Activated T-cell treated with anti-CD3 and anti-CD28 coated beads, Interleukin-2, amount 50 U/mL, for 24 hours (primary cell): Measurements from ENCODE around the gene HERC2.
"Not testable (repeated sequence)": the region's sequence is repeated elsewhere in the genome, so short reads cannot be mapped to it uniquely, and the experiment has no call there.

Experiments used
- DNase-seq: peaks from one replicate; pipeline ENCODE4 v3.0.0-alpha.2; 2020
- H3K27ac Mint-ChIP-seq: 2 replicates; pipeline ENCODE4 v1.8.0; 2020; ENCODE audit warnings: mild to moderate bottlenecking, mixed read lengths
- H3K27me3 Mint-ChIP-seq: 2 replicates; pipeline ENCODE4 v1.8.0; 2020; ENCODE audit warnings: mixed read lengths
- H3K36me3 Mint-ChIP-seq: 2 replicates; pipeline ENCODE4 v1.8.0; 2020; ENCODE audit warnings: low read depth, mixed read lengths
- H3K4me1 Mint-ChIP-seq: 2 replicates; pipeline ENCODE4 v1.8.0; 2020; ENCODE audit warnings: low read depth, mixed read lengths
- H3K4me3 Mint-ChIP-seq: 2 replicates; pipeline ENCODE4 v1.8.0; 2020; ENCODE audit warnings: mild to moderate bottlenecking, moderate library complexity, mixed read lengths
- H3K9me3 Mint-ChIP-seq: 2 replicates; pipeline ENCODE4 v1.8.0; 2020; ENCODE audit warnings: mixed read lengths

The HERC2 gene

GRCh38 chr15:28128031-28128430 is 193.9 kb downstream of the HERC2 start:
- H3K4me3 Mint-ChIP-seq: no peak overlapping the region
- DNase-seq: no peak
- peaks cover 79% of the 10 kb centered on the region for H3K36me3 Mint-ChIP-seq
- H3K4me1 Mint-ChIP-seq: peaks cover 5% of the 10 kb centered on the region
- H3K27me3 Mint-ChIP-seq: no peaks in the 10 kb centered on the region
- H3K27ac Mint-ChIP-seq: no peak overlapping the region
- no peaks in the 10 kb centered on the region for H3K9me3 Mint-ChIP-seq

- Mint-ChIP-seq H3K9me3 (no peaks in the 10 kb centered on the region), H3K36me3 (peaks cover 78% of the 10 kb centered on the region), H3K27me3 (no peaks in the 10 kb centered on the region), H3K27ac (no peak overlapping the region), H3K4me1 (peaks cover 2% of the 10 kb centered on the region), H3K4me3 (no peak overlapping the region)
- no peak for DNase-seq
Measured at GRCh38 chr15:28127036-28127435, 194.9 kb downstream of the HERC2 start.

- H3K36me3 Mint-ChIP-seq: peaks cover 73% of the 10 kb centered on the region
Measured at GRCh38 chr15:28125673-28126651, 196.0 kb downstream of the HERC2 start.

GRCh38 chr15:28124841-28125240 is 197.1 kb downstream of the HERC2 start:
- peaks cover 75% of the 10 kb centered on the region for H3K36me3 Mint-ChIP-seq

More at GRCh38 chr15:28125673-28126651, 196.0 kb downstream of the HERC2 start:
- no peak overlapping the region for H3K4me3 Mint-ChIP-seq
- peaks cover 2% of the 10 kb centered on the region for H3K4me1 Mint-ChIP-seq
- DNase-seq: no peak
- H3K27ac Mint-ChIP-seq: no peak overlapping the region
- H3K27me3 Mint-ChIP-seq: no peaks in the 10 kb centered on the region
- H3K9me3 Mint-ChIP-seq: no peaks in the 10 kb centered on the region

GRCh38 chr15:28123408-28124023 is 198.5 kb downstream of the HERC2 start:
- Mint-ChIP-seq H3K4me3 (no peak overlapping the region), H3K27ac (no peak overlapping the region)

More at GRCh38 chr15:28124841-28125240, 197.1 kb downstream of the HERC2 start:
- Mint-ChIP-seq H3K9me3 (no peaks in the 10 kb centered on the region), H3K4me1 (peaks cover 2% of the 10 kb centered on the region), H3K4me3 (no peak overlapping the region), H3K27me3 (no peaks in the 10 kb centered on the region), H3K27ac (no peak overlapping the region)
- DNase-seq: no peak

GRCh38 chr15:28122038-28122949 is 199.7 kb downstream of the HERC2 start:
- Mint-ChIP-seq H3K27me3 (no peaks in the 10 kb centered on the region), H3K4me1 (peaks cover 2% of the 10 kb centered on the region), H3K9me3 (no peaks in the 10 kb centered on the region), H3K4me3 (no peak overlapping the region), H3K36me3 (peaks cover 74% of the 10 kb centered on the region), H3K27ac (no peak overlapping the region)
- no peak for DNase-seq

More at GRCh38 chr15:28123408-28124023, 198.5 kb downstream of the HERC2 start:
- no peaks in the 10 kb centered on the region for H3K9me3 Mint-ChIP-seq
- peaks cover 73% of the 10 kb centered on the region for H3K36me3 Mint-ChIP-seq
- peaks cover 2% of the 10 kb centered on the region for H3K4me1 Mint-ChIP-seq
- no peaks in the 10 kb centered on the region for H3K27me3 Mint-ChIP-seq
- peak; percentile 55 for DNase-seq

- H3K27me3 Mint-ChIP-seq: not testable (repeated sequence)
Measured at GRCh38 chr15:28121577-28121976, 200.4 kb downstream of the HERC2 start.

GRCh38 chr15:28120359-28120640 is 201.7 kb downstream of the HERC2 start:
- Mint-ChIP-seq H3K27ac (no peak overlapping the region), H3K36me3 (peaks cover 85% of the 10 kb centered on the region), H3K4me1 (peaks cover 2% of the 10 kb centered on the region), H3K27me3 (no peaks in the 10 kb centered on the region), H3K4me3 (no peak overlapping the region), H3K9me3 (no peaks in the 10 kb centered on the region)
- no peak for DNase-seq

More at GRCh38 chr15:28121577-28121976, 200.4 kb downstream of the HERC2 start:
- peaks cover 75% of the 10 kb centered on the region for H3K36me3 Mint-ChIP-seq
- H3K27ac Mint-ChIP-seq: peak overlapping the region; percentile 29
- not testable (repeated sequence) for DNase-seq, H3K4me1 Mint-ChIP-seq, H3K4me3 Mint-ChIP-seq, H3K9me3 Mint-ChIP-seq

- no peak overlapping the region for H3K4me3 Mint-ChIP-seq
- peaks cover 86% of the 10 kb centered on the region for H3K36me3 Mint-ChIP-seq
- H3K27ac Mint-ChIP-seq: no peak overlapping the region
- peaks cover 2% of the 10 kb centered on the region for H3K4me1 Mint-ChIP-seq
- DNase-seq: no peak
- H3K9me3 Mint-ChIP-seq: no peaks in the 10 kb centered on the region
- no peaks in the 10 kb centered on the region for H3K27me3 Mint-ChIP-seq
Measured at GRCh38 chr15:28118531-28118930, 203.4 kb downstream of the HERC2 start.

GRCh38 chr15:28118083-28118482 is 203.9 kb downstream of the HERC2 start:
- Mint-ChIP-seq H3K4me3 (no peak overlapping the region), H3K4me1 (no peaks in the 10 kb centered on the region), H3K27ac (no peak overlapping the region), H3K27me3 (no peaks in the 10 kb centered on the region), H3K36me3 (peaks cover 86% of the 10 kb centered on the region), H3K9me3 (no peaks in the 10 kb centered on the region)
- no peak for DNase-seq

GRCh38 chr15:28117432-28117990 is 204.5 kb downstream of the HERC2 start:
- no peak for DNase-seq

GRCh38 chr15:28116521-28117431 is 205.2 kb downstream of the HERC2 start:
- Mint-ChIP-seq H3K36me3 (peaks cover 91% of the 10 kb centered on the region), H3K27ac (no peak overlapping the region), H3K27me3 (no peaks in the 10 kb centered on the region)

More at GRCh38 chr15:28117432-28117990, 204.5 kb downstream of the HERC2 start:
- Mint-ChIP-seq H3K4me1 (no peaks in the 10 kb centered on the region), H3K27me3 (no peaks in the 10 kb centered on the region), H3K36me3 (peaks cover 86% of the 10 kb centered on the region), H3K27ac (peak overlapping the region; percentile 4), H3K9me3 (no peaks in the 10 kb centered on the region), H3K4me3 (no peak overlapping the region)

GRCh38 chr15:28115871-28116270 is 206.1 kb downstream of the HERC2 start:
- Mint-ChIP-seq H3K4me1 (no peaks in the 10 kb centered on the region), H3K4me3 (no peak overlapping the region), H3K9me3 (no peaks in the 10 kb centered on the region), H3K36me3 (peaks cover 90% of the 10 kb centered on the region), H3K27me3 (no peaks in the 10 kb centered on the region), H3K27ac (no peak overlapping the region)
- no peak for DNase-seq

More at GRCh38 chr15:28116521-28117431, 205.2 kb downstream of the HERC2 start:
- no peaks in the 10 kb centered on the region for H3K9me3 Mint-ChIP-seq
- H3K4me3 Mint-ChIP-seq: no peak overlapping the region
- no peaks in the 10 kb centered on the region for H3K4me1 Mint-ChIP-seq
- no peak for DNase-seq
